Lower lobe of right lung (tissue), 2 donors: ENCODE measurements around the gene ZFYVE26. TPM values are rescaled to one million over a fixed set of nuclear protein-coding genes. Genes with fewer than 3 reads are reported as not detected.

Experiments
- ATAC-seq, 2 donors: fragments of 200-7000 bp; cut with Tn5 transposase; one replicate each; pipeline ENCODE4 v1.9.1; 2020 to 2022; ENCODE audit warnings: mild to moderate bottlenecking in 2 of 2, moderate library complexity in 2 of 2
- DNase-seq: peaks from one replicate; pipeline ENCODE4 v3.0.0-alpha.2; 2020
- H3K27ac ChIP-seq: fragments of 200-600 bp; one replicate; pipeline ENCODE4 v1.8.0; 2022
- H3K27me3 ChIP-seq: fragments of 200-600 bp; one replicate; pipeline ENCODE4 v1.8.0; 2022; ENCODE audit warnings: low read depth
- H3K36me3 ChIP-seq: fragments of 200-600 bp; one replicate; pipeline ENCODE4 v1.8.0; 2022; ENCODE audit warnings: mild to moderate bottlenecking
- H3K4me1 ChIP-seq: fragments of 200-600 bp; one replicate; pipeline ENCODE4 v1.8.0; 2022
- H3K4me3 ChIP-seq: fragments of 200-600 bp; one replicate; pipeline ENCODE4 v1.8.0; 2022; ENCODE audit warnings: mild to moderate bottlenecking
- H3K9me3 ChIP-seq: fragments of 200-600 bp; one replicate; pipeline ENCODE4 v1.8.0; 2022
- intact Hi-C: fragments of 100-400 bp; cut with DNase I; formaldehyde crosslinking; loops from one replicate; pipeline ENCODE4 v1.11.0; 2022
- total RNA-seq: library from RNA; stranded (reverse); fragmentation: NEBNext Ultra II Directional; extraction: Animal tissue kit (Norgen Biotek cat#: 25700); gene quantifications from one replicate; pipeline ENCODE4 v1.2.1, GENCODE V29; 2021
- TF ChIP-seq, protein P1 (sequence below): fragments of 200-600 bp; IDR thresholded peaks from one replicate; pipeline ENCODE4 v1.8.0; 2022; ENCODE audit warnings: antibody characterized with exemption, mild to moderate bottlenecking
- donor health status: DM: no; HTN: yes; CAD: no; lungs with severe emphysema.

Gene ZFYVE26
- total RNA-seq, 1 donor from 2014 or later, result 56.7 TPM

DNA sequence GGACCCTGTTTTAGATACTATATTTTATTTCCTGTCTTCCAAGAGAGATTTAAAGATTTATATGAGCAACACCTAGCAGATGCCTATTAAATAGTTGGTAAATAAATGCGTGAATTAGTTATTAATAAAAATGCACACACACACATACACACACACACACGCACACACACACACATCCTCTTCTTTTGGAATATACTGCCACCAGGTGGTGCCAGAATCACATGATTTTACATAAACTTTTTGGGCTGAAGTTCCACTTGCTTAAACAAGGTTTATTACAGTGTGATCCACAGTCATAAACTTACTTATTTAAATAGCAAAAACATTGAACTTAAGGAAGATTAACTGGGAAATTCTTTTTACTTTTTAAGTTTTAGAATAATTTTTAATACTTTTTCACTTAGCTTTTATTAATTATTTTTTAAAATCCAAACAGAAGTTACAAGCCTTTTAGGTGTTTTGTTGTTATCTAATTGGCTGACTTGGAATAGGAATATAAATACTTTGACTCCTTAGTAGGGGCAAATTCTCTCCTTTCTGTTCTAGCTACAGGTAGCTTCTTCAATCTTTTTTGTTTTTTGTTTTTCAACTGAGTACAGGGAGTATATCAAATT, 20.7 kb upstream of the ZFYVE26 start:
- no peaks in the 10 kb centered on the region for H3K9me3 ChIP-seq
- H3K4me3 ChIP-seq, result no peak overlapping the region
- no peak overlapping the region for H3K27ac ChIP-seq
- intact Hi-C loops, result no loop called here
- TF ChIP-seq, protein P1, sequence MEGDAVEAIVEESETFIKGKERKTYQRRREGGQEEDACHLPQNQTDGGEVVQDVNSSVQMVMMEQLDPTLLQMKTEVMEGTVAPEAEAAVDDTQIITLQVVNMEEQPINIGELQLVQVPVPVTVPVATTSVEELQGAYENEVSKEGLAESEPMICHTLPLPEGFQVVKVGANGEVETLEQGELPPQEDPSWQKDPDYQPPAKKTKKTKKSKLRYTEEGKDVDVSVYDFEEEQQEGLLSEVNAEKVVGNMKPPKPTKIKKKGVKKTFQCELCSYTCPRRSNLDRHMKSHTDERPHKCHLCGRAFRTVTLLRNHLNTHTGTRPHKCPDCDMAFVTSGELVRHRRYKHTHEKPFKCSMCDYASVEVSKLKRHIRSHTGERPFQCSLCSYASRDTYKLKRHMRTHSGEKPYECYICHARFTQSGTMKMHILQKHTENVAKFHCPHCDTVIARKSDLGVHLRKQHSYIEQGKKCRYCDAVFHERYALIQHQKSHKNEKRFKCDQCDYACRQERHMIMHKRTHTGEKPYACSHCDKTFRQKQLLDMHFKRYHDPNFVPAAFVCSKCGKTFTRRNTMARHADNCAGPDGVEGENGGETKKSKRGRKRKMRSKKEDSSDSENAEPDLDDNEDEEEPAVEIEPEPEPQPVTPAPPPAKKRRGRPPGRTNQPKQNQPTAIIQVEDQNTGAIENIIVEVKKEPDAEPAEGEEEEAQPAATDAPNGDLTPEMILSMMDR, result peak; percentile 50
- no peaks in the 10 kb centered on the region for H3K27me3 ChIP-seq
- no peaks in the 10 kb centered on the region for H3K4me1 ChIP-seq
- ATAC-seq (peak; percentile 78 to 84), DNase-seq (no peak)
- no peaks in the 10 kb centered on the region for H3K36me3 ChIP-seq

DNA sequence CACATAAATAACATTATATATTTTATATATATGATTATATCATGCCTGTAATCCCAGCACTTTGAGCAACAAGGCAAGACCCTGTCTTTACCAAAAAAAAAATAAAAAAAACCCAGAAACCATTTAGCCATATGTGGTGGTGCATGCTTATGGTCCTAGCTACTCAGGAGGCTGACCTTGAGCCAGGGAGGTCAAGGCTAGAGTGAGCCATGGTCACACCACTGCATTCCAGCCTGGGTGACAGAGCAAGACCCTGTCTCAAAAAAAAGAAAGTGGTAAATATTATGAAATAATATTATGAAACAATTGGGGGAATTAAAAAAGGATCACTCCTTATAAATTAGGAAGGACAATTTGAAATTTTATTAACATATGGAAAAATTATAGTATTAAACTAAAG, 19.2 kb upstream of the ZFYVE26 start:
- Histone ChIP-seq H3K4me1 (no peaks in the 10 kb centered on the region), H3K36me3 (no peaks in the 10 kb centered on the region), H3K27me3 (no peaks in the 10 kb centered on the region), H3K9me3 (no peaks in the 10 kb centered on the region), H3K27ac (no peak overlapping the region), H3K4me3 (no peak overlapping the region)
- ATAC-seq (no peak), DNase-seq (no peak)
- intact Hi-C loops, result no loop called here
- TF ChIP-seq, protein P1, result no peak

DNA sequence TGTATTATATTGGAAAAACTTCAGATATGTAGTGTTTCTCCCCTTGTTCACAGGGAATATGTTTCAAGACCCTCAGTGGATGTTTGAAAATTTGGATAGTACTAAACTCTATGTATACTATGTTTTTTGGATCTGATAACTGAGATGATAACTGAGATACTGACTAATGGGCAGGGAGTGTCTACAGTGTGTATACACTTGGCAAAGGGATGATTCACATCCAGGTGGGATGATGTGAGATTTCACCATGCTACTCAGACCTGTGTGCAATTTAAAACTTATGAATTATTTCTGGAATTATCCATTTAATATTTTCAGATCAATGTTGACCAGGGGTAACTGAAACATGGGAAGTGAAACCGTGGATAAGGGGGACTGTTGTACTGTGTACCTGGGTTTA, 17.0 kb upstream of the ZFYVE26 start:
- DNase-seq (no peak), ATAC-seq (no peak)
- Histone ChIP-seq H3K9me3 (no peaks in the 10 kb centered on the region), H3K27ac (no peak overlapping the region), H3K36me3 (no peaks in the 10 kb centered on the region), H3K4me1 (no peaks in the 10 kb centered on the region), H3K27me3 (no peaks in the 10 kb centered on the region), H3K4me3 (no peak overlapping the region)
- TF ChIP-seq, protein P1, result no peak
- intact Hi-C loops, result no loop called here

DNA sequence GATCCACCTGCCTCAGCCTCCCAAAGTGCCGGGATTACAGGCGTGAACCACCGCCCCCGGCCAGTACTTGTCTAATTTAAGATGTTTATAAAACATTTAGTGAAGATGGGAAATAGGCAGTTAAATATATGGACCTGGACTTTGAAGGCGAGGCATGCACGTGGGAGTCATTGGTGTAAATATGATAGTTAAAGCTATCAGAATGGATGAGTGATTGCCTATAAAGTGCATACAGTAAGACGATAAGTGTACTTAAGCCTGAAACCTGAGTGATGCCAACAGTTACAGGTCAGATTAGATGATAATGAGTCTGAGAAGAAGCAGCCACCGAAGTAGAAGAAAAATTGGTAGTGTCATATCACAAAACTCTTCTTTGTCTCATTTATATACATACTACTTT, 14.7 kb upstream of the ZFYVE26 start:
- DNase-seq (no peak), ATAC-seq (no peak)
- Histone ChIP-seq H3K4me1 (no peaks in the 10 kb centered on the region), H3K36me3 (no peaks in the 10 kb centered on the region), H3K9me3 (no peaks in the 10 kb centered on the region), H3K4me3 (no peak overlapping the region), H3K27me3 (no peaks in the 10 kb centered on the region), H3K27ac (no peak overlapping the region)
- intact Hi-C loops, result no loop called here
- TF ChIP-seq, protein P1, result no peak

DNA sequence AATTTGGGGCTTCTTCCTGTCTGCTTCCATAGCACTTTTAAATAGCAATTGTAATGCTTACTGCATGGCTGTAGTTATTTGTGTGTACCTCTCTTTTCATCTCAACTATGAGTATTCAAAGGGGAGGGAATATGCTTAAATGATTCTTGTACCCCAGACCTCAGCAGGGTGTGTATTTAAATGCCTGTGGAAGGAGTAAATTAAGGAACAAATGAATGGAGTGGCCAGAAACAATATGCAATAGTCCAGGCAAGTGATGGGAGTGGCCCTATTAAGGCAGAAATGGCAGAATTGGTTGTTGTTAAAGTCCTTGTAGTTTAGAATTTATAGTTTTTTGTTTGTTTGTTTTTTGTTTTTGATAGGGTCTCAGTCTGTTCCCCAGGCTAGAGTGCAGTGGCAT, 4.7 kb upstream of the ZFYVE26 start:
- intact Hi-C loops, result no loop called here
- DNase-seq (no peak), ATAC-seq (no peak)
- H3K27ac ChIP-seq, result no peak overlapping the region
- no peak overlapping the region for H3K4me3 ChIP-seq
- H3K36me3 ChIP-seq, result no peaks in the 10 kb centered on the region
- H3K4me1 ChIP-seq, result peaks cover 21% of the 10 kb centered on the region
- no peaks in the 10 kb centered on the region for H3K9me3 ChIP-seq
- no peaks in the 10 kb centered on the region for H3K27me3 ChIP-seq
- TF ChIP-seq, protein P1, result no peak
